K562 (cell line): ENCODE results near the gene HECW1. TPM values are rescaled to one million over a fixed set of nuclear protein-coding genes. Genes with fewer than 3 reads are reported as not detected.
A peak's percentile ranks its signal among the peaks of the same experiment; 100 is the strongest.

Source experiments
- ATAC-seq: fragments of 200-7000 bp; cut with Tn5 transposase; 3 replicates; pipeline ENCODE4 v1.9.1; 2020; ENCODE audit warnings: moderate library complexity
- BruUV-seq: library from RNA; stranded (reverse); fragments of 400-500 nt; replicated peaks from 2 replicates; lab custom pipeline; 2021; lab: Mats Ljungman, UMichigan
- CTCF ChIA-PET: fragments of 300-600 bp; formaldehyde crosslinking; extraction: SDS; loops from one replicate; lab custom pipeline; 2021; ENCODE audit warnings: low intra/inter-chr PET ratio; lab: Yijun Ruan, JAX
- POLR2A ChIA-PET: fragments of 300-600, 350-650 bp; sonication (Branson Sonifier 250); formaldehyde crosslinking; extraction: SDS; loops from one replicate; lab custom pipeline; 2021; ENCODE audit warnings: antibody characterized with exemption, inconsistent platforms; lab: Yijun Ruan, JAX
- DNase-seq, 4 experiments: peaks; one replicate each; pipeline versions ENCODE4 v3.0.0 to v3.0.0-alpha.2; 2011 to 2018; ENCODE audit warnings: low spot score in 3 of 4, mixed read lengths in 3 of 4; ENCODE audit errors: extremely low read depth in 1 of 4
- FAIRE-seq: peaks from 2 replicates; lab custom pipeline; 2011; peaks lifted over from hg19 to GRCh38; lab: Jason Lieb, UNC
- H2AFZ ChIP-seq: 2 replicates; pipeline ENCODE4 v1.6.0; 2011; ENCODE audit warnings: low read depth, low read length, control low read depth, inconsistent platforms
- H3K27ac ChIP-seq: fragments of 200-600 bp; 3 replicates; pipeline ENCODE4 v1.8.0; 2011; ENCODE audit warnings: low read depth, mild to moderate bottlenecking, control low read depth, inconsistent platforms, low read length, moderate library complexity, mixed read lengths; ENCODE audit errors: extremely low read depth
- H3K27me3 ChIP-seq, 2 experiments: fragments of 300-600 bp in 1 of 2; 2 replicates in 1 of 2; 3 replicates in 1 of 2; pipeline versions ENCODE4 v1.6.0 to v1.8.0; 2011; ENCODE audit warnings: inconsistent platforms in 2 of 2, low read length in 2 of 2, mild to moderate bottlenecking in 1 of 2, mixed read lengths in 1 of 2, moderate library complexity in 1 of 2; ENCODE audit not compliant: control insufficient read depth in 2 of 2, insufficient read depth in 2 of 2
- H3K36me3 ChIP-seq: fragments of 300-600 bp; 3 replicates; pipeline ENCODE4 v1.8.0; 2011; ENCODE audit warnings: mild to moderate bottlenecking, low read length, inconsistent platforms; ENCODE audit not compliant: control insufficient read depth, insufficient read depth
- H3K4me1 ChIP-seq, 2 experiments: fragments of 200-600 bp in 1 of 2; replicated peaks in 1 of 2; 2 replicates in 1 of 2; 3 replicates in 1 of 2; pipeline versions ENCODE4 v1.5.1 to v1.8.0; 2011; ENCODE audit warnings: inconsistent platforms in 2 of 2, low read length in 2 of 2, mild to moderate bottlenecking in 1 of 2, mixed read lengths in 1 of 2, moderate library complexity in 1 of 2; ENCODE audit not compliant: control insufficient read depth in 2 of 2, insufficient read depth in 2 of 2
- H3K4me2 ChIP-seq: 2 replicates; pipeline ENCODE4 v1.6.1; 2011; ENCODE audit warnings: low read length, control low read depth, inconsistent platforms, mixed read lengths; ENCODE audit not compliant: insufficient read depth
- H3K4me3 ChIP-seq: fragments of 200-600 bp; sonication (generic), shearing (Covaris generic); 2 replicates; pipeline ENCODE4 v1.5.1; 2016; ENCODE audit warnings: control low read depth, inconsistent platforms
- H3K79me2 ChIP-seq: fragments of 200-600 bp; 3 replicates; pipeline ENCODE4 v1.8.0; 2011; ENCODE audit warnings: low read length, inconsistent platforms; ENCODE audit not compliant: control insufficient read depth, insufficient read depth
- H3K9ac ChIP-seq, 2 experiments: 2 replicates each; pipeline versions ENCODE4 v1.6.0 to v1.6.1; 2011; ENCODE audit warnings: low read depth in 2 of 2, low read length in 2 of 2, control low read depth in 1 of 2, inconsistent platforms in 1 of 2, mild to moderate bottlenecking in 1 of 2, mixed read lengths in 1 of 2; ENCODE audit not compliant: insufficient read depth in 1 of 2
- H3K9me1 ChIP-seq: one replicate; pipeline ENCODE4 v1.6.0; 2011; ENCODE audit warnings: inconsistent platforms, mild to moderate bottlenecking, low read length, moderate library complexity; ENCODE audit not compliant: control insufficient read depth, insufficient read depth
- H3K9me3 ChIP-seq: replicated peaks from 2 replicates; pipeline ENCODE4 v1.5.1; 2011; ENCODE audit warnings: low read depth, low read length, inconsistent platforms; ENCODE audit not compliant: control insufficient read depth, insufficient read depth
- H4K20me1 ChIP-seq: replicated peaks from 2 replicates; pipeline ENCODE4 v1.6.1; 2011; ENCODE audit warnings: low read length, inconsistent platforms, mixed read lengths; ENCODE audit not compliant: control insufficient read depth, insufficient read depth
- ATF7 ChIP-seq: fragments of 450-650 bp; IDR thresholded peaks from 2 replicates; pipeline ENCODE4 v1.7.1; 2014; ENCODE audit warnings: mild to moderate bottlenecking, moderate library complexity
- BDP1 ChIP-seq: IDR thresholded peaks from 3 replicates; pipeline ENCODE4 v1.6.1; 2011; ENCODE audit not compliant: insufficient read length, insufficient read depth
- CREM ChIP-seq: IDR thresholded peaks from 2 replicates; pipeline ENCODE4 v1.6.1; 2014; ENCODE audit warnings: antibody characterized with exemption, low read depth
- HNRNPL ChIP-seq: fragments of 200-400 bp; formaldehyde crosslinking; IDR thresholded peaks from 2 replicates; pipeline ENCODE4 v1.6.1; 2017; ENCODE audit warnings: low read depth, mild to moderate bottlenecking, low read length
- ILF3 ChIP-seq: fragments of 450-650 bp; IDR thresholded peaks from 2 replicates; pipeline ENCODE4 v1.6.1; 2018; ENCODE audit warnings: antibody characterized with exemption, mild to moderate bottlenecking, moderate library complexity, borderline replicate concordance
- PBX2 ChIP-seq, 2 experiments: IDR thresholded peaks in 1 of 2; conservative IDR thresholded peaks in 1 of 2; 2 replicates each; pipeline ENCODE4 v1.6.1; 2016; ENCODE audit warnings: low read depth in 2 of 2, mild to moderate bottlenecking in 1 of 2, missing compliant biosample characterization in 1 of 2, missing genetic modification characterization in 1 of 2, moderate library complexity in 1 of 2
- PCBP2 ChIP-seq: fragments of 200-400 bp; formaldehyde crosslinking; IDR thresholded peaks from 2 replicates; pipeline ENCODE4 v1.6.1; 2018; ENCODE audit warnings: low read length, low read depth, mild to moderate bottlenecking, moderate library complexity; ENCODE audit not compliant: poor library complexity, severe bottlenecking
- RAD21 ChIP-seq, 2 experiments: fragments of 250-450 bp in 1 of 2; fragments of 450-650 bp in 1 of 2; sonication (Bioruptor Pico) in 1 of 2; formaldehyde crosslinking in 1 of 2; IDR thresholded peaks in 1 of 2; conservative IDR thresholded peaks in 1 of 2; 2 replicates each; pipeline versions ENCODE4 v1.4.0 to v1.8.0; 2020 to 2022; ENCODE audit warnings: mild to moderate bottlenecking in 2 of 2, moderate library complexity in 1 of 2
- SRSF1 ChIP-seq: fragments of 200-400 bp; formaldehyde crosslinking; IDR thresholded peaks from 2 replicates; pipeline ENCODE4 v1.6.1; 2017; ENCODE audit warnings: mild to moderate bottlenecking, low read depth, low read length, moderate library complexity
- ZFP36 ChIP-seq: fragments of 150-350 bp; IDR thresholded peaks from 2 replicates; pipeline ENCODE4 v1.6.1; 2018; ENCODE audit warnings: low read length, low read depth; ENCODE audit not compliant: partially characterized antibody
- WGBS: fragments of 100-300 bp; shearing (Covaris generic); methylation state at CpG from one replicate; pipeline ENCODE4 v1.1.6; 2016; ENCODE audit warnings: low coverage, mixed read lengths; ENCODE audit not compliant: insufficient coverage; ENCODE audit errors: missing lambda C conversion rate; 5-methylcytosine and 5-hydroxymethylcytosine counted together
- in situ Hi-C: fragments of 300-500 bp; cut with MboI; formaldehyde crosslinking; loops from 4 replicates; pipeline ENCODE4 v1.15.0; 2018; ENCODE audit warnings: inconsistent platforms, mixed read lengths
- intact Hi-C: fragments of 100-400 bp; cut with micrococcal nuclease; formaldehyde crosslinking; loops from 2 replicates; pipeline ENCODE4 v1.14.2; 2022
- polyA plus RNA-seq, 8 experiments: library from polyadenylated mRNA; depleted of rRNA in 4 of 8; stranded (reverse) in 5 of 8; unstranded in 3 of 8; fragments of >200 nt; fragmentation: Nextera tagmentation in 2 of 8; fragmentation: Illumina TruSeq in 1 of 8; extraction: Ambion mirVana in 2 of 8; extraction: Trizol in 1 of 8; gene quantifications; 2 replicates each; pipeline versions ENCODE4 v1.2.1 to v1.2.3, GENCODE V29; 2011 to 2014; ENCODE audit warnings: inconsistent platforms in 1 of 8, missing spikeins in 1 of 8
- total RNA-seq, 7 experiments: library from RNA; depleted of rRNA in 6 of 7; stranded (reverse); fragments of >200 nt in 6 of 7; fragmentation: Illumina TruSeq in 2 of 7; extraction: Trizol in 2 of 7; gene quantifications; 2 replicates each; pipeline versions ENCODE4 v1.2.1 to v1.2.3, GENCODE V29; 2011 to 2021; ENCODE audit warnings: low replicate concordance in 1 of 7
- TF ChIP-seq, protein P1 (sequence below), 3 experiments: IDR thresholded peaks in 2 of 3; conservative IDR thresholded peaks in 1 of 3; 2 replicates each; pipeline ENCODE4 v1.5.1; 2011 to 2012; ENCODE audit warnings: low read length in 3 of 3, mild to moderate bottlenecking in 3 of 3, control low read depth in 2 of 3, improper control_type of control experiment in 1 of 3, inconsistent platforms in 1 of 3, low read depth in 1 of 3, mixed read lengths in 1 of 3, moderate library complexity in 1 of 3; ENCODE audit not compliant: insufficient read depth in 2 of 3
- TF ChIP-seq, protein P2 (sequence below): sonication (generic); formaldehyde crosslinking; IDR thresholded peaks from 2 replicates; pipeline ENCODE4 v1.8.0; 2023; ENCODE audit warnings: mild to moderate bottlenecking, missing genetic modification reagents

HECW1 gene
- total and polyA plus RNA-seq, 9 of the 15 experiments (the other 6 are each of a cell fraction or from before 2014, with no cell fraction given) = 0.07 to 0.31 (median 0.13) TPM; not detected in 4

DNA sequence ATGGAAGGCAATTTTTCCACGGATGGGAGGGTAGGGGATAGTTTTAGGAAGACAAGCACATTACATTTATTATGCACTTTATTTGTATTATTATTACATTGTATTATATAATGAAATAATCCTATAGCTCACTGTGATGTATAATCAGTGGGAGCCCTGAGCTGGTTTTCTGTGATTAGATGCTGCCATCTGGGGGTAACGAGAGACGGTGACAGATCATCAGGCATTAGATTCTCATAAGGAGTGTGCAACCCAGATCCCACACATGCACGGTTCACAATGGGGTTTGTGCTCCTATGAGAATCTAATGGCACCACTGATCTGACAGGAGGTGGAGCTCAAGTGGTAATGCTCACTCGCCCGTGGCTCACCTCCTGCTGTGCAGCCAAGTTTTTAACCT lies 366.6 kb downstream of the HECW1 start:
- 2% methylated on average over 6 of the region's 6 CpGs for WGBS
- no TSS peak for BruUV-seq
- CTCF ChIA-PET = no interaction called here

More for the DNA sequence above, 366.6 kb downstream of the HECW1 start:
- FAIRE-seq (no peak), DNase-seq (peak in 1 of 4 experiments; percentile 11), ATAC-seq (peak; percentile 52)
- no peak for TF ChIP-seq ZFP36
- TF ChIP-seq PCBP2 = no peak
- peak; percentile 14 to 47; a peak in 2 of 4 replicates for TF ChIP-seq RAD21 (CRISPR knock-in tag; conservative IDR thresholded peaks at IDR 0.05 in 1 of 2, IDR thresholded peaks at IDR 0.05 in 1 of 2)
- TF ChIP-seq ILF3 = no peak
- TF ChIP-seq BDP1 = no peak
- TF ChIP-seq PBX2 (CRISPR knock-in tag; IDR thresholded peaks at IDR 0.05; ENCODE audit: low read depth) = no peak
- TF ChIP-seq PBX2 (tag; conservative IDR thresholded peaks at IDR 0.05; ENCODE audit: low read depth) = no peak
- TF ChIP-seq, protein P1, sequence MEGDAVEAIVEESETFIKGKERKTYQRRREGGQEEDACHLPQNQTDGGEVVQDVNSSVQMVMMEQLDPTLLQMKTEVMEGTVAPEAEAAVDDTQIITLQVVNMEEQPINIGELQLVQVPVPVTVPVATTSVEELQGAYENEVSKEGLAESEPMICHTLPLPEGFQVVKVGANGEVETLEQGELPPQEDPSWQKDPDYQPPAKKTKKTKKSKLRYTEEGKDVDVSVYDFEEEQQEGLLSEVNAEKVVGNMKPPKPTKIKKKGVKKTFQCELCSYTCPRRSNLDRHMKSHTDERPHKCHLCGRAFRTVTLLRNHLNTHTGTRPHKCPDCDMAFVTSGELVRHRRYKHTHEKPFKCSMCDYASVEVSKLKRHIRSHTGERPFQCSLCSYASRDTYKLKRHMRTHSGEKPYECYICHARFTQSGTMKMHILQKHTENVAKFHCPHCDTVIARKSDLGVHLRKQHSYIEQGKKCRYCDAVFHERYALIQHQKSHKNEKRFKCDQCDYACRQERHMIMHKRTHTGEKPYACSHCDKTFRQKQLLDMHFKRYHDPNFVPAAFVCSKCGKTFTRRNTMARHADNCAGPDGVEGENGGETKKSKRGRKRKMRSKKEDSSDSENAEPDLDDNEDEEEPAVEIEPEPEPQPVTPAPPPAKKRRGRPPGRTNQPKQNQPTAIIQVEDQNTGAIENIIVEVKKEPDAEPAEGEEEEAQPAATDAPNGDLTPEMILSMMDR (IDR thresholded peaks at IDR 0.05 in 2 of 3, conservative IDR thresholded peaks at IDR 0.05 in 1 of 3; ENCODE audit: insufficient read depth in 2 of 3, low read depth in 1 of 3, low read length in 3 of 3) = peak in 2 of 3 experiments; percentile 24 to 36; a peak in 3 of 6 replicates
- TF ChIP-seq, protein P2, sequence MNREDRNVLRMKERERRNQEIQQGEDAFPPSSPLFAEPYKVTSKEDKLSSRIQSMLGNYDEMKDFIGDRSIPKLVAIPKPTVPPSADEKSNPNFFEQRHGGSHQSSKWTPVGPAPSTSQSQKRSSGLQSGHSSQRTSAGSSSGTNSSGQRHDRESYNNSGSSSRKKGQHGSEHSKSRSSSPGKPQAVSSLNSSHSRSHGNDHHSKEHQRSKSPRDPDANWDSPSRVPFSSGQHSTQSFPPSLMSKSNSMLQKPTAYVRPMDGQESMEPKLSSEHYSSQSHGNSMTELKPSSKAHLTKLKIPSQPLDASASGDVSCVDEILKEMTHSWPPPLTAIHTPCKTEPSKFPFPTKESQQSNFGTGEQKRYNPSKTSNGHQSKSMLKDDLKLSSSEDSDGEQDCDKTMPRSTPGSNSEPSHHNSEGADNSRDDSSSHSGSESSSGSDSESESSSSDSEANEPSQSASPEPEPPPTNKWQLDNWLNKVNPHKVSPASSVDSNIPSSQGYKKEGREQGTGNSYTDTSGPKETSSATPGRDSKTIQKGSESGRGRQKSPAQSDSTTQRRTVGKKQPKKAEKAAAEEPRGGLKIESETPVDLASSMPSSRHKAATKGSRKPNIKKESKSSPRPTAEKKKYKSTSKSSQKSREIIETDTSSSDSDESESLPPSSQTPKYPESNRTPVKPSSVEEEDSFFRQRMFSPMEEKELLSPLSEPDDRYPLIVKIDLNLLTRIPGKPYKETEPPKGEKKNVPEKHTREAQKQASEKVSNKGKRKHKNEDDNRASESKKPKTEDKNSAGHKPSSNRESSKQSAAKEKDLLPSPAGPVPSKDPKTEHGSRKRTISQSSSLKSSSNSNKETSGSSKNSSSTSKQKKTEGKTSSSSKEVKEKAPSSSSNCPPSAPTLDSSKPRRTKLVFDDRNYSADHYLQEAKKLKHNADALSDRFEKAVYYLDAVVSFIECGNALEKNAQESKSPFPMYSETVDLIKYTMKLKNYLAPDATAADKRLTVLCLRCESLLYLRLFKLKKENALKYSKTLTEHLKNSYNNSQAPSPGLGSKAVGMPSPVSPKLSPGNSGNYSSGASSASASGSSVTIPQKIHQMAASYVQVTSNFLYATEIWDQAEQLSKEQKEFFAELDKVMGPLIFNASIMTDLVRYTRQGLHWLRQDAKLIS (CRISPR knock-in tag) = no peak
- no peak for TF ChIP-seq ATF7
- TF ChIP-seq CREM = no peak
- no peak for TF ChIP-seq SRSF1
- TF ChIP-seq HNRNPL = no peak
- POLR2A ChIA-PET = interaction anchor here (1.1 kb wide), 1 partner anchor 174 kb away, joined by 3 read pairs; no protein-coding TSS in a partner anchor
- in situ Hi-C loops = no loop called here
- Histone ChIP-seq H3K4me2 (no peak overlapping the region), H3K9me1 (no peaks in the 10 kb centered on the region), H2AFZ (no peak overlapping the region), H3K79me2 (no peaks in the 10 kb centered on the region), H3K27ac (no peak overlapping the region), H3K4me1 (no peaks in the 10 kb centered on the region), H3K9ac (no peak overlapping the region), H4K20me1 (no peaks in the 10 kb centered on the region), H3K4me3 (no peak overlapping the region), H3K36me3 (no peaks in the 10 kb centered on the region), H3K27me3 (peaks cover 2 to 23% of the 10 kb centered on the region in 2 experiments; a peak in 3 of 5 replicates), H3K9me3 (no peaks in the 10 kb centered on the region)
- intact Hi-C loops = no loop called here
